ENCODE results near the gene DCAF10.

GRCh38 chr9:37889536-37889935 lies 88.9 kb downstream of the DCAF10 start:
- TF ChIP-seq PAX5 (IDR thresholded peaks at IDR 0.05; ENCODE audit: borderline replicate concordance, low read depth, low read length), result no peak
- TF ChIP-seq ZBTB33 (IDR thresholded peaks at IDR 0.05), result no peak
- no peak for TF ChIP-seq NRF1 (conservative IDR thresholded peaks at IDR 0.05; ENCODE audit: low read depth, low read length)
- TF ChIP-seq CHD2 (IDR thresholded peaks at IDR 0.05; ENCODE audit: borderline replicate concordance, low read depth, low read length), result no peak
- no peak for TF ChIP-seq EZH2 (IDR thresholded peaks at IDR 0.05; ENCODE audit: borderline replicate concordance, control insufficient read depth, low read depth, low read length)
- no peak for TF ChIP-seq NR2C2 (IDR thresholded peaks at IDR 0.05; ENCODE audit: borderline replicate concordance, control insufficient read depth, insufficient read length, low read depth)

Data from GM12878 (cell line).